Sciatic nerve (tissue), 2 donors: ENCODE data around the gene CYFIP2. TPM values are rescaled to one million over a fixed set of nuclear protein-coding genes. Genes with fewer than 3 reads are reported as not detected.
A peak's percentile ranks its signal among the peaks of the same experiment; 100 is the strongest.

ENCODE experiments used
- ATAC-seq: fragments of 200-7000 bp; cut with Tn5 transposase; one replicate; pipeline ENCODE4 v1.9.1; 2020; ENCODE audit warnings: mild to moderate bottlenecking, moderate library complexity
- DNase-seq: peaks from one replicate; pipeline ENCODE4 v3.0.0-alpha.2; 2020; ENCODE audit warnings: low spot score
- intact Hi-C: fragments of 100-400 bp; cut with DNase I; formaldehyde crosslinking; loops from one replicate; pipeline ENCODE4 v1.14.2; 2022
- total RNA-seq: library from RNA; stranded (reverse); fragmentation: NEBNext Ultra II Directional; extraction: Animal tissue kit (Norgen Biotek cat#: 25700); gene quantifications from one replicate; pipeline ENCODE4 v1.2.1, GENCODE V29; 2021
- donor health status: DM: no; HTN: no; CAD: no.
- donor health status: DM: no; HTN: no; CAD: no.

Gene CYFIP2
- total RNA-seq, 1 donor from 2014 or later: 23.6 TPM

- ATAC-seq: no peak
- no peak for DNase-seq
- intact Hi-C loops: no loop called here
Observed at GRCh38 chr5:157369507-157369906, 103.6 kb downstream of the CYFIP2 start.

GRCh38 chr5:157370967-157371366, 105.0 kb downstream of the CYFIP2 start:
- intact Hi-C loops: no loop called here
- DNase-seq (no peak), ATAC-seq (peak; percentile 53)

- DNase-seq: no peak
- ATAC-seq: no peak
- intact Hi-C loops: no loop called here
Observed at GRCh38 chr5:157371655-157372471, 105.9 kb downstream of the CYFIP2 start.

GRCh38 chr5:157372472-157372822, 106.5 kb downstream of the CYFIP2 start:
- intact Hi-C loops: no loop called here
- ATAC-seq (no peak), DNase-seq (no peak)

- ATAC-seq (no peak), DNase-seq (no peak)
- intact Hi-C loops: no loop called here
Observed at GRCh38 chr5:157378509-157378908, 112.6 kb downstream of the CYFIP2 start.

GRCh38 chr5:157379983-157380382, 114.1 kb downstream of the CYFIP2 start:
- ATAC-seq (no peak), DNase-seq (no peak)
- intact Hi-C loops: no loop called here

GRCh38 chr5:157381746-157382145, 115.8 kb downstream of the CYFIP2 start:
- no peak for ATAC-seq
- no peak for DNase-seq
- intact Hi-C loops: no loop called here

- intact Hi-C loops: no loop called here
- DNase-seq (no peak), ATAC-seq (no peak)
Observed at GRCh38 chr5:157382996-157383800, 117.3 kb downstream of the CYFIP2 start.

- peak; percentile 90 for ATAC-seq
- intact Hi-C loops: no loop called here
- DNase-seq: no peak
Observed at GRCh38 chr5:157384971-157385709, 119.2 kb downstream of the CYFIP2 start.

- DNase-seq (no peak), ATAC-seq (no peak)
- intact Hi-C loops: no loop called here
Observed at GRCh38 chr5:157387041-157387563, 121.2 kb downstream of the CYFIP2 start.

GRCh38 chr5:157387683-157388093, 121.8 kb downstream of the CYFIP2 start:
- intact Hi-C loops: no loop called here
- peak; percentile 83 for ATAC-seq
- no peak for DNase-seq

- no peak for ATAC-seq
- no peak for DNase-seq
- intact Hi-C loops: no loop called here
Observed at GRCh38 chr5:157388111-157388710, 122.3 kb downstream of the CYFIP2 start.

GRCh38 chr5:157389103-157389502, 123.2 kb downstream of the CYFIP2 start:
- DNase-seq (no peak), ATAC-seq (no peak)
- intact Hi-C loops: no loop called here

- DNase-seq (no peak), ATAC-seq (no peak)
- intact Hi-C loops: no loop called here
Observed at GRCh38 chr5:157390133-157390532, 124.2 kb downstream of the CYFIP2 start.

- ATAC-seq: no peak
- intact Hi-C loops: no loop called here
- no peak for DNase-seq
Observed at GRCh38 chr5:157390551-157391297, 124.8 kb downstream of the CYFIP2 start.

GRCh38 chr5:157398305-157398704, 132.4 kb downstream of the CYFIP2 start:
- DNase-seq (no peak), ATAC-seq (no peak)
- intact Hi-C loops: no loop called here

GRCh38 chr5:157400741-157401495, 135.0 kb downstream of the CYFIP2 start:
- DNase-seq (no peak), ATAC-seq (no peak)
- intact Hi-C loops: no loop called here

- intact Hi-C loops: no loop called here
- no peak for DNase-seq
- ATAC-seq: no peak
Observed at GRCh38 chr5:157415838-157416237, 149.9 kb downstream of the CYFIP2 start.
